GM18520 (cell line): ENCODE data around the gene FRK.
A peak's percentile ranks its signal among the peaks of the same experiment; 100 is the strongest.
"Not testable (repeated sequence)": the region's sequence is repeated elsewhere in the genome, so short reads cannot be mapped to it uniquely, and the experiment has no call there.

Source experiments
- ATAC-seq: cut with Tn5 transposase; IDR thresholded peaks from one replicate; pipeline ENCODE4 v1.9.1; 2021; ENCODE audit not compliant: unreplicated experiment

FRK gene

DNA sequence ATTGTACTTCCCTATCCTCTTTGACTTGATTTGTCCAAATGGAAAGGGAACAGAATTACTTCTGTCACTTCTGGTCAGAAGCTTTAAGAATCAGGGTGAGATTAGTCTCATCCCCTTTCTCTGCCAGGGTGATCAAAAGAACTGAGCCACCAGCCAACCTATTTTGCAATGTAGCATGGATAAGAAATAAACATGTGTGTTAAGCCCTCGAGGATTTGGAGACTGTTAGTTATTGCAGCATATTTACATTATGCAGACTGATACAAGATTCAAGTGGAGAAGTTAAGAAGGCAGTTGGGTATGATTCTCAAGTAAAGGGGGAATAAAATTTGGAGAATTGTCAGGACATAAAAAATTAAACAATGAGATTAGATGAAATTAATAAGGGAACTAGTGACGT, 106.0 kb downstream of the FRK start:
- ATAC-seq: no peak

- no peak for ATAC-seq
Observed at GRCh38 chr6:115948751-115949150, 111.9 kb downstream of the FRK start.

DNA sequence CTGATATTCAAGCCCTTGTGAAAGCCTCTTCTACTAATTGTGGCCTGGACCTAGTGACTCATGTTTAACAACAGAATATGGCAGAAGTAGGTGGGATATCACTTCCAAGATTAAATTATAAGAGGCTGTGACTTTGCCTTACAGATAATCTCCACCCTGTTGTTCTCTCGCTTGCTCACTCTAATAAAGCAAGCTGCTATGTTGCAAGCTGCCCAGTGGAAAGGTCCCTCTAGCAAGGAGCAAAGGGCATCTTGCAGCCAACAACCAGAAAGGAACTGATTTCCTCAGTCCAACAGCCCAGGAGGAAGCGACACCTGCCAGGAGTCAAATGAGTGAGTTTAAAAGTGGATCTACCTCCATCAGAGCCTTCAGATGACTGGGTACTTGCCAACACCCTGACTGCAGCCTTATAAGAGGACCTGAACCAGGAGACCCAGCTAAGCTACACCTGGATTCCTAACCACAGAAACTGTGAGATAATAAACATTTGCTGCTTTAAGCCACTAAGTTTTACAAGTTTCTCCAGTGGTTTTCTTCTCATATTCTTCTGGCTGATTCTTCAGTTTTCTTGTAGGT, 112.6 kb downstream of the FRK start:
- no peak for ATAC-seq

- no peak for ATAC-seq
Observed at GRCh38 chr6:115945812-115946211, 114.9 kb downstream of the FRK start.

GRCh38 chr6:115945306-115945705, 115.4 kb downstream of the FRK start:
- ATAC-seq: no peak

GRCh38 chr6:115944829-115945228, 115.9 kb downstream of the FRK start:
- not testable (repeated sequence) for ATAC-seq

- ATAC-seq: not testable (repeated sequence)
Observed at GRCh38 chr6:115937502-115937901, 123.2 kb downstream of the FRK start.

DNA sequence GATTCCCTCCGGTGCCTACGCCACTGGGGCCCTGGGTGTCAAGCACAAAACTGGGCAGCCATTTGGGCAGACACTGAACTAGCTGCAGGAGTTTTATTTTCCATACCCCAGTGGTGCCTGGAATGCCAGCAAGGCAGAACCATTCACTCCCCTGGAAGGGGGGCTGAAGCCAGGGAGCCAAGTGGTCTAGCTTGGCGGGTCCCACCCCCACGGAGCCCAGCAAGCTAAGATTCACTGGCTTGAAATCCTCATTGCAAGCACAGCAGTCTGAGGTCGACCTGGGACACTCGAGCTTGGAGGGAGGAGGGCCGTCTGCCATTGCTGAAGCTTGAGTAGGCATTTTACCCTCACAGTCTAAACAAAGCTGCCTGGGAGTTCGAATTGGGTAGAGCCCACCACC, 125.3 kb downstream of the FRK start:
- ATAC-seq: no peak

GRCh38 chr6:115934829-115935228, 125.9 kb downstream of the FRK start:
- no peak for ATAC-seq

- no peak for ATAC-seq
Observed at GRCh38 chr6:115934145-115934544, 126.5 kb downstream of the FRK start.

DNA sequence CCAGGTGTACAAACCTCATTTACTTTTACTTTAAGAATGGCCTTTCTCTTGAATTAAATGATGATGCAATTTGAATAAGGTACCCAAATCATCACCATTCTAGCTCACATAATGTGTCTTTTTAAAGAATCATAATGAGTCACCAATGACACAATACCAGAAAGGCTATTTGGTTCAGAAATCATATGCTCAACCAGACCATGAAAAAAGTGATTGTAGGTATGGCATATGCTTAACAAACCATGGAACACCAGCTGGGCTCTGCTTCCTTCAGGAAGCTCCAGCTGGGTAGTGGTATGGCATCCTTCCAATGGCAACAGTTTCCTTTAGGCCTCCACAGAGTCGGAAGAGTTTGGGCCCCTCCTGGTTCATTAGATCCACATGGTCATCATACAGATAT, 128.2 kb downstream of the FRK start:
- peak; percentile 58 for ATAC-seq

- not testable (repeated sequence) for ATAC-seq
Observed at GRCh38 chr6:115928000-115928399, 132.7 kb downstream of the FRK start.

- ATAC-seq: no peak
Observed at GRCh38 chr6:115922971-115923370, 137.7 kb downstream of the FRK start.

DNA sequence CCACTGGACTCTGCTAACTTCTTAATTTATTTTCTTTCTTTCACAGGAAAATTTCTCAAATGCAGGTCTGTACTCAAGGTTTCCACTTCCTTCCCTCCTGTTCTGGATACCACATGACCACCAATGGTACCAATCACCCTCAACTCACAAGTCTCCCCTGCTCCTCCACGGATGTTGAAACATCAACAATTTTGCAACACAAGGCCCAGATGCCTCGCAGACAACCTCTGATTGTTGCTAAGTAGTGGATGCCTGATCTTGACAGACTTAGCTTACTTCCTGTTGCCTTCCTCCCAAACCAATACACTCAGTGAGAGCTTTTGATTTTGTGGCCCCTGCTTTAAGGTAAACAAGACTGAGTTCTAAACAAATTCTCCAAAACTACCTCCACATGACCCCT, 146.6 kb downstream of the FRK start:
- no peak for ATAC-seq

DNA sequence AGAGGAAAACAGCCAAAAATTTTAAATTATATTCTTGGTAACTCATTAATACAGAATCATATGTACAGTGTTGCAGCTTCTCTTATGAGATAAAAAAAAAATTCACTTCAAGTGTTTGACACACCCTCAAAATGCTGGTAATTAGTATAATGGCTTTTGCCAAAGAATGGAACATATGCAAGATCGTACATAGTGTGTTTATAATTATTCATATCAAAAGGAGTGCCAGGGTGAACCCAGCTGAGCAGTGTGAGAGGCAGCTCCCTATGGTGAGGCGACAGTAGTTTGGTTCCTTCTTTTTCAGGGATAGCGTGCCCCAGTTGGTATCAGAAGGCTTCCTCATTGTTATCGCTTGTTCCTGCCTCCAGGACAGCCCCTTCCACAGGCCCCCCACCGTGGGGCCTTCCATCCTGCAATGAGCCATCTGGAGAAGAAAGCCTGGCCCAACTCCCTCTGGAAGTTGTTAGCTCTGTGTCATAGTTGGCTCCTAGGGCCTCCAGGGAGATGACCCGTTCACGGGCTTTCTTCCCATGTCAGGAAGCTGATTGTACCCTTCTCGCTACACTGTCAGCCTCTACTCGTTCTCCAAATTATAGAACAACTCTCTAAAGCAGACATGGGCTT, 150.7 kb downstream of the FRK start:
- ATAC-seq: no peak

DNA sequence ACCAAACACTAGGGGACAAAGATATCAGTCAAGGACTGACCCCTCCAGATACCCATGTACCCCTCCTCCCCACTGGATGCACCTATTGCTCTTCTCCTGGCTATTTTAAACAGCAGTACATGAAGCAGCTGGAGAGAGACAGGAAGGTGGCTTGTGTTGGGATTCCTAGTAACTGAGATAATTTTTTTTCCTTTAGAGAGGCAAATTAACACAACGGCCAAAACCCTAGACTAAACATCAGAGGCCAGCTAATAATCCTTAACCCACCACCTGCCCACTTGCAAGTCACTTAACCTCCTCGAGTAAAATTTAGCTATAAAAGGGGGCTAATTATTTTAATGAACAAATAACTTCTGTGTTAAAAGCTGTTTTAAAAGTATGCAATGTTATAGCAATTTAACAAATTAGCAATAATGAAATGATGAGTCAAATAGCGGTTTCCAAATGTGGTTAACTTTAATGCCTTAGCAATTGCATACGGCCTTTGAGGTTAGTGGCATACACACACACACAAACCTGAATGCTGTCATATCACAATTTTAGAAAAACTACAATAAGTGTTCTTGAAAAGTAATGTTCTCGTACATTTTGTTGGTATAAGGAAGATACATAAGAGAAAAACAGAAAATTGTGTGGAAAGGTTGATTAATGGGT, 151.7 kb downstream of the FRK start:
- ATAC-seq: peak; percentile 40

DNA sequence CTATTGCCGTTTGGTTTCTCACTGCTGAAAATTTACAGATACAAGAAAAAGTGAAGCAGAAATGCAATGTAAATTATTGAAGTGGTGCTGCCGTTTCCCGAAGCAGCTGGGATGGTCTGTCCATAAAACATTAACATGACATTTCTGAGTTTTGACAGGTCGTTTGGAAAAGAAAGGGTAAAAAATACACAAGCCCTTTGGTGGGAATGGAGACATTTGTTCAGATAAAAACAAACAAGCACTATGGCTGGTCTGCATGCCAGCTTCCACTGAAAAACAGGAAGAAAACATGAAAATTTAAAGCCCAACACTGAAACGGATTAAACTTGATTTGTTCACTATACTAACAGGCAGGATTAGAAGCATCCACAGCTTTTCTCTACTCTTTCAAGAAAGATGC, 155.2 kb downstream of the FRK start:
- ATAC-seq: no peak

DNA sequence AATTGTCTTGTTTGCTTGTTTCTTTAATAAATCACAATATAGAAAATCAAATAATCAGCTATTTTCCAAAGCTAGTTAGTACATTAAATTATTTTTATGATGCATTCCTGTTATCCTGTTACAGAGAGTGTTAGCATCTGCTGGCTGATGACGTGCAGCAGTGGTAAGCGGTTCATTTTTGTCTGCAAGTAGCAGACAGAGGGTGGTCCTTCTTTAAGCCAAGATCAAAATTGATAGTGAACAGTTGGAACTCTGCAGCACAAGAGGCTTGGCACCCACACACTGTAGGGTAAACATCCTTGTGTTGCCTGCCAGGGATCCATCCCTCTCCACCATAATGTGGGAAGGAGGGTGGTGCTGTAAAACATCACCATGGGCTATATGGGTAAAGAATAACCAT, 158.3 kb downstream of the FRK start:
- no peak for ATAC-seq

DNA sequence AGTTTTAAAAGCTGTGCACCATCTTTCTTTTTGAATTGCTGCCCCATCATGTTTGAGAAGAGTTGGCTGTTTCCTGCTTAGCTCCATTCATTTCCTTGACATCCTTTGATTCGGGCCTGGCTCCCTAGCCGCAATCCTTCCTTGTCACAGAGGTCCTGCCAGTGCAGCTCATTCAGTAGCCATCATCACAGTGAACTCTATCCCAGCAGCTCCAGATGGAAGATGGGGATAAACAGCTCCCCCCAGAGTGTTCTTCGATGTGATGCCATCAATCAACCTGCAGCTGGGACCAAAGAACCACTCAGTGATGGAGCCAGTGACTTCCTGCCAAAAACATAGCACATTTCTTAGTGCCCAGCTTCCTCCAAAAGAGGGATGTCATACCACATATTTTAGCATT, 158.8 kb downstream of the FRK start:
- no peak for ATAC-seq

DNA sequence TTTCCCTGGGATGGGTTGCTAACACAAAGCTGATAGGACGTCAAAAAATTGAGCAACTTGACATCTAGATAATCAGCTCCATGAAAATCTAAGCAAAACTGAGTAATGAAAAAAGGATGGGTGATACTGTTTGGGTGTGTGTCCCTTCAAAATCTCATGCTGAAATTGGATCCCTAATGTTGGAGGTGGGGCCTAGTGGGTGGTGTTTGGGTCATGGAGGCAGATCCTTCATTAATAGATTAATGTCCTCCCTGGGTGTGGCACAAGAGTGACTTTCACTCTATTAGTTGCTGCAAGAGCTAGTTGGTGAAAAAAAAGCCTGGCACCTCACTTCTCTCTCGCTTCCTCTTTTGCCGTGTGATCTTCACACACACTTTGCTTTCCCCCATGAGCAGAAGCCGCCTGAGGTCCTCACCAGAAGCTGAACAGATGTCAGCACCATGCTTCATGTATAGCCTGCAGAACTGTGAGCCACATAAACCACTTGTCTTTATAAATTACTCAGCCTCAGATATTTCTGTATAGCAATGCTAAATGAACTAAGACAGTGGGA, 160.9 kb downstream of the FRK start:
- peak; percentile 53 for ATAC-seq

- no peak for ATAC-seq
Observed at GRCh38 chr6:115898246-115898645, 162.4 kb downstream of the FRK start.

DNA sequence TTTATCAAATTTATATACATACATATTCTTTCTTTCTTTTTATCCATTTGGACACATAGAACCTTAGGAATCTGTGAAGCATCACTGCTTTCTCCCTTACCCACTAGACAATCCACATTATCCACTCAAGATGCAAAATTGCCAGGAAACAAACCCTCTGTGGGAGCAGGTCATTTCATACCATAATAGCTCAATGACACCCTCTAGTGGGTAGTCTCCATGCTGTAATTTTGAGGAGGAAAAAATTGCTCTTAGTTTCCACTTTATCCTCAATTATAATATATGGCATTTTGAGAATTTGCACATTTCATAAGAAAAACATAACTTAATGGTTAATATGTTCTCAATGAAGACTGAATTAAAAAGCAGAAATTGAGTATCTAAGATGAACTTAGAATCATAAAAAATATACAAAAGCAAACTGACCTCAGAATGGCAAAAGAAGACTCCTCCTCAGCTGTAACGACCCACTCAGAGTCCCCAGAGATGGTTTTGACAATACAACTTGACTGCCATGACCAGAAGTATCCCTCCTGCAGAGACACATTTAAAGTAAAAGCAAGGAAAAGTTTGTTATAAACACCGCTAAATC, 164.1 kb downstream of the FRK start:
- peak; percentile 30 for ATAC-seq
